Panc1 (cell line): ENCODE results near the gene CES3.
A peak's percentile ranks its signal among the peaks of the same experiment; 100 is the strongest.

Experiments
- CTCF ChIP-seq: fragments of 450-650 bp; IDR thresholded peaks from 2 replicates; pipeline ENCODE4 v1.5.1; 2017; ENCODE audit warnings: mild to moderate bottlenecking
- POLR2AphosphoS5 ChIP-seq: IDR thresholded peaks from 2 replicates; pipeline ENCODE4 v1.6.1; 2012; ENCODE audit warnings: mild to moderate bottlenecking, low read depth, low read length, moderate library complexity
- REST ChIP-seq, 2 experiments: IDR thresholded peaks; 2 replicates each; pipeline ENCODE4 v1.6.1; 2011 to 2012; ENCODE audit warnings: low read depth in 2 of 2, control low read depth in 1 of 2, low read length in 1 of 2, mild to moderate bottlenecking in 1 of 2, moderate library complexity in 1 of 2; ENCODE audit not compliant: insufficient read depth in 1 of 2
- SIN3A ChIP-seq: IDR thresholded peaks from 2 replicates; pipeline ENCODE4 v1.6.1; 2012; ENCODE audit warnings: low read depth, mild to moderate bottlenecking, low read length, moderate library complexity, borderline replicate concordance; ENCODE audit not compliant: insufficient read depth
- TCF7L2 ChIP-seq: IDR thresholded peaks from 2 replicates; pipeline ENCODE4 v1.6.1; 2011; ENCODE audit warnings: mild to moderate bottlenecking, low read depth, low read length, inconsistent platforms

GRCh38 chr16:66935314-66936011, 25.6 kb upstream of the CES3 start, which contains the start of gene CES2:
- TF ChIP-seq POLR2AphosphoS5 (no peak), CTCF (no peak), REST (IDR thresholded peaks at IDR 0.05; ENCODE audit: insufficient read depth in 1 of 2, low read depth in 2 of 2, low read length in 1 of 2) (no peak), SIN3A (no peak), TCF7L2 (0 out of 2 replicates have a peak, but pooled peaks have one; percentile 7)
